Astrocyte (in vitro differentiated cells and primary cell): ENCODE results near the gene UBE2L6.

Experiments
- EZH2 ChIP-seq: IDR thresholded peaks from 2 replicates; pipeline ENCODE4 v1.6.1; 2012; ENCODE audit warnings: mild to moderate bottlenecking, low read length, inconsistent platforms; ENCODE audit not compliant: insufficient read depth
- TF ChIP-seq, protein P1 (sequence below): IDR thresholded peaks from 2 replicates; pipeline ENCODE4 v1.5.1; 2011; ENCODE audit warnings: low read depth, mild to moderate bottlenecking, inconsistent platforms, low read length, moderate library complexity; ENCODE audit not compliant: insufficient read depth

DNA sequence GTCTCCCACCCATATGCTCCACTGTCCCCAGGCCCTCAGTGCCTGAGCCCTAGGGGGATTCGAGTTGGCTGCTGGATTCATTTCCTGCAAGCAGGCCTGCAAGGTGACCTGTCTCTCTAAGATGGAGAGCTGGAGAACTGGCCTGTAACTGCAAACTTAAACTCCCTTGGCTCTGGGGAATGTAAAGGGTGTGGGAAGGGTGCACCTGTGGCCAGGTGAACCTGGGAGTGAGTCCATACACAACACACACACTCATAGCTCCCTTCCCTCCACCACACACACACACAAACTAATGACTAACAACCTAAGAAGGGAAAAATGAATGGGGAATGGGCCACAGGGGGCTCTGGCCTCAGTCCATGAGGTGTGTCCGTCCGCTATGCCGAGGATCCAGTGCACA, 15.5 kb downstream of the UBE2L6 start:
- TF ChIP-seq, protein P1, sequence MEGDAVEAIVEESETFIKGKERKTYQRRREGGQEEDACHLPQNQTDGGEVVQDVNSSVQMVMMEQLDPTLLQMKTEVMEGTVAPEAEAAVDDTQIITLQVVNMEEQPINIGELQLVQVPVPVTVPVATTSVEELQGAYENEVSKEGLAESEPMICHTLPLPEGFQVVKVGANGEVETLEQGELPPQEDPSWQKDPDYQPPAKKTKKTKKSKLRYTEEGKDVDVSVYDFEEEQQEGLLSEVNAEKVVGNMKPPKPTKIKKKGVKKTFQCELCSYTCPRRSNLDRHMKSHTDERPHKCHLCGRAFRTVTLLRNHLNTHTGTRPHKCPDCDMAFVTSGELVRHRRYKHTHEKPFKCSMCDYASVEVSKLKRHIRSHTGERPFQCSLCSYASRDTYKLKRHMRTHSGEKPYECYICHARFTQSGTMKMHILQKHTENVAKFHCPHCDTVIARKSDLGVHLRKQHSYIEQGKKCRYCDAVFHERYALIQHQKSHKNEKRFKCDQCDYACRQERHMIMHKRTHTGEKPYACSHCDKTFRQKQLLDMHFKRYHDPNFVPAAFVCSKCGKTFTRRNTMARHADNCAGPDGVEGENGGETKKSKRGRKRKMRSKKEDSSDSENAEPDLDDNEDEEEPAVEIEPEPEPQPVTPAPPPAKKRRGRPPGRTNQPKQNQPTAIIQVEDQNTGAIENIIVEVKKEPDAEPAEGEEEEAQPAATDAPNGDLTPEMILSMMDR = no peak
- no peak for TF ChIP-seq EZH2
